BJ (cell line): ENCODE data around the gene PLCH2. TPM values are rescaled to one million over a fixed set of nuclear protein-coding genes. Genes with fewer than 3 reads are reported as not detected.

ENCODE experiments used
- CTCF ChIA-PET: fragments of 350-600 bp; formaldehyde crosslinking; extraction: SDS; loops from one replicate; lab custom pipeline; 2021; ENCODE audit warnings: antibody characterized with exemption, inconsistent platforms; lab: Yijun Ruan, JAX
- POLR2A ChIA-PET: fragments of 300-600 bp; sonication (Branson Sonifier 250); formaldehyde crosslinking; extraction: SDS; loops from one replicate; lab custom pipeline; 2021; ENCODE audit warnings: antibody characterized with exemption; lab: Charles Lee
- DNase-seq: peaks from one replicate; pipeline ENCODE4 v3.0.0-alpha.2; 2011; ENCODE audit warnings: low read depth
- H3K27me3 ChIP-seq: 2 replicates; pipeline ENCODE4 v1.6.0; 2011; ENCODE audit warnings: low read length; ENCODE audit not compliant: control insufficient read depth, insufficient read depth
- H3K36me3 ChIP-seq: 2 replicates; pipeline ENCODE4 v1.5.1; 2011; ENCODE audit warnings: low read length; ENCODE audit not compliant: control insufficient read depth, insufficient read depth
- H3K4me3 ChIP-seq: 2 replicates; pipeline ENCODE4 v1.5.1; 2011; ENCODE audit warnings: low read depth, mild to moderate bottlenecking, control low read depth, low read length
- polyA plus RNA-seq: library from polyadenylated mRNA; depleted of rRNA; stranded (reverse); fragments of >200 nt; gene quantifications from 2 replicates; pipeline ENCODE4 v1.2.3, GENCODE V29; 2011
- TF ChIP-seq, protein P1 (sequence below): IDR thresholded peaks from 2 replicates; pipeline ENCODE4 v1.5.1; 2011; ENCODE audit warnings: low read depth, mild to moderate bottlenecking, control low read depth, inconsistent platforms, low read length, moderate library complexity; ENCODE audit not compliant: insufficient read depth

The PLCH2 gene
- polyA plus RNA-seq, 1 experiment: 0.06 TPM

DNA sequence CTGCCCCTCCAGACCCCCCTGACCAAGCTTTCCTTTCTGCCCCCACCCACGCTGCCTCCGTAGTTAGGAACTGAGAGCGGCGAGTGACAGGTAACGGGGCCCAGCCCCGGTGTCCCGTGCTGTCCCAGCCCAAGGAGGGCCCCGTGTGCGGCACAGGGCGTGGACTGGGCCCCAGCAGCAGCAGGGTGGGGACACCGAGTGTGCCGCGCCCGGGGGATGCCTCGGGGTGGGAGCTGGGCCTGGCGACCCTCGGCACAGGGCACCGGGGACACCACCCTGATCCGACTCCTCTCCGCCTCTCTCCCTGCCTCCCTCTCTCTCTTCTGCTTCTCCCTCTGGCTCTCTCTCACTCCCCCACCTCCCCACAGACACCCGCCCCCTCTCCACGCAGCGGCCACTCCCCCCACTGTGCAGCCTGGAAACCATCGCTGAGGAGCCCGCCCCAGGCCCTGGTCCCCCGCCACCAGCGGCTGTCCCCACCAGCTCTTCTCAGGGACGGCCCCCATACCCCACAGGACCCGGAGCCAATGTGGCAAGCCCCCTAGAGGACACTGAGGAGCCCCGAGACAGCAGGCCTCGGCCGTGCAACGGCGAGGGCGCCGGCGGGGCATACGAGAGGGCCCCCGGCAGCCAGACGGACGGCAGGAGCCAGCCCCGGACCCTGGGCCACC lies 27.6 kb downstream of the PLCH2 start:
- ChIA-PET CTCF (no interaction called here), POLR2A (no interaction called here)
- no peak for DNase-seq
- Histone ChIP-seq H3K4me3 (no peak overlapping the region), H3K36me3 (peaks cover 2% of the 10 kb centered on the region), H3K27me3 (peaks cover 10% of the 10 kb centered on the region)
- TF ChIP-seq, protein P1, sequence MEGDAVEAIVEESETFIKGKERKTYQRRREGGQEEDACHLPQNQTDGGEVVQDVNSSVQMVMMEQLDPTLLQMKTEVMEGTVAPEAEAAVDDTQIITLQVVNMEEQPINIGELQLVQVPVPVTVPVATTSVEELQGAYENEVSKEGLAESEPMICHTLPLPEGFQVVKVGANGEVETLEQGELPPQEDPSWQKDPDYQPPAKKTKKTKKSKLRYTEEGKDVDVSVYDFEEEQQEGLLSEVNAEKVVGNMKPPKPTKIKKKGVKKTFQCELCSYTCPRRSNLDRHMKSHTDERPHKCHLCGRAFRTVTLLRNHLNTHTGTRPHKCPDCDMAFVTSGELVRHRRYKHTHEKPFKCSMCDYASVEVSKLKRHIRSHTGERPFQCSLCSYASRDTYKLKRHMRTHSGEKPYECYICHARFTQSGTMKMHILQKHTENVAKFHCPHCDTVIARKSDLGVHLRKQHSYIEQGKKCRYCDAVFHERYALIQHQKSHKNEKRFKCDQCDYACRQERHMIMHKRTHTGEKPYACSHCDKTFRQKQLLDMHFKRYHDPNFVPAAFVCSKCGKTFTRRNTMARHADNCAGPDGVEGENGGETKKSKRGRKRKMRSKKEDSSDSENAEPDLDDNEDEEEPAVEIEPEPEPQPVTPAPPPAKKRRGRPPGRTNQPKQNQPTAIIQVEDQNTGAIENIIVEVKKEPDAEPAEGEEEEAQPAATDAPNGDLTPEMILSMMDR: no peak

DNA sequence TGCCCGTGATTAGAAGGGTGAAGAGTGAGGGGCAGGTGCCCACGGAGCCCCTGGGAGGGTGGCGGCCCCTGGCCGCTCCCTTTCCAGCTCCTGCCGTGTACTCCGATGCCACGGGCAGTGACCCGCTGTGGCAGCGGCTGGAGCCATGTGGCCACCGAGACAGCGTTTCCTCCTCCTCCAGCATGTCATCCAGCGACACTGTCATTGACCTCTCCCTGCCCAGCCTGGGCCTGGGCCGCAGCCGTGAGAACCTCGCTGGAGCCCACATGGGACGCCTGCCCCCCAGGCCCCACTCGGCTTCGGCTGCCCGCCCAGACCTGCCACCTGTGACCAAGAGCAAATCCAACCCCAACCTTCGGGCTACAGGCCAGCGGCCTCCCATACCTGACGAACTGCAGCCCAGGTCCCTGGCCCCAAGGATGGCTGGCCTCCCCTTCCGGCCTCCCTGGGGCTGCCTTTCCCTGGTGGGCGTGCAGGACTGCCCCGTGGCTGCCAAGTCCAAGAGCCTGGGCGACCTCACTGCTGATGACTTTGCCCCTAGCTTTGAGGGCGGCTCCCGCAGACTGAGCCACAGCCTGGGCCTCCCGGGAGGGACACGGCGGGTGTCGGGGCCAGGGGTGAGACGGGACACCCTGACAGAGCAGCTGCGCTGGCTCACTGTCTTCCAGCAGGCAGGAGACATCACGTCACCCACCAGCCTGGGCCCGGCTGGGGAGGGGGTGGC lies 28.3 kb downstream of the PLCH2 start:
- ChIA-PET CTCF (no interaction called here), POLR2A (no interaction called here)
- Histone ChIP-seq H3K36me3 (peaks cover 5% of the 10 kb centered on the region), H3K27me3 (peaks cover 10% of the 10 kb centered on the region), H3K4me3 (no peak overlapping the region)
- TF ChIP-seq, protein P1: no peak
- no peak for DNase-seq

GRCh38 chr1:2504949-2505272 lies 28.8 kb downstream of the PLCH2 start:
- ChIA-PET POLR2A (no interaction called here), CTCF (no interaction called here)
- H3K27me3 ChIP-seq: peaks cover 10% of the 10 kb centered on the region
- no peak for DNase-seq
- TF ChIP-seq, protein P1: no peak
- H3K36me3 ChIP-seq: peaks cover 8% of the 10 kb centered on the region
- no peak overlapping the region for H3K4me3 ChIP-seq

GRCh38 chr1:2505461-2505994 lies 29.4 kb downstream of the PLCH2 start:
- CTCF ChIA-PET: interaction anchor here (1.5 kb wide), 1 partner anchor 9 kb away, joined by 3 read pairs; no protein-coding TSS in a partner anchor
- POLR2A ChIA-PET: no interaction called here
- Histone ChIP-seq H3K4me3 (no peak overlapping the region), H3K27me3 (peaks cover 10% of the 10 kb centered on the region), H3K36me3 (peaks cover 12% of the 10 kb centered on the region)
- DNase-seq: no peak
- TF ChIP-seq, protein P1: no peak
